ENCODE results near the gene LRRC18.

Gene LRRC18

GRCh38 chr10:48882881-48883280 is 56.8 kb downstream of the LRRC18 start:
- Mint-ChIP-seq H3K27me3 (no peaks in the 10 kb centered on the region), H3K27ac (no peak overlapping the region)
- no peak for ATAC-seq

GRCh38 chr10:48881937-48882336 is 57.7 kb downstream of the LRRC18 start:
- no peaks in the 10 kb centered on the region for H3K4me1 Mint-ChIP-seq
- no peak overlapping the region for H3K27ac Mint-ChIP-seq
- H3K4me3 Mint-ChIP-seq, result no peak overlapping the region
- no peaks in the 10 kb centered on the region for H3K9me3 Mint-ChIP-seq
- peak; percentile 8 for ATAC-seq
- no peak for DNase-seq
- H3K27me3 Mint-ChIP-seq, result no peaks in the 10 kb centered on the region

More at GRCh38 chr10:48882881-48883280, 56.8 kb downstream of the LRRC18 start:
- Mint-ChIP-seq H3K4me1 (no peaks in the 10 kb centered on the region), H3K4me3 (no peak overlapping the region), H3K9me3 (no peaks in the 10 kb centered on the region)
- no peak for DNase-seq

- ATAC-seq, result no peak
- no peak for DNase-seq
- Mint-ChIP-seq H3K27ac (no peak overlapping the region), H3K4me1 (no peaks in the 10 kb centered on the region), H3K4me3 (no peak overlapping the region), H3K27me3 (no peaks in the 10 kb centered on the region), H3K9me3 (no peaks in the 10 kb centered on the region)
These were observed 59.5 kb downstream of the LRRC18 start for GRCh38 chr10:48880016-48880705.

GRCh38 chr10:48879451-48879850 is 60.2 kb downstream of the LRRC18 start:
- DNase-seq (no peak), ATAC-seq (no peak)
- Mint-ChIP-seq H3K9me3 (no peaks in the 10 kb centered on the region), H3K27ac (no peak overlapping the region), H3K27me3 (no peaks in the 10 kb centered on the region), H3K4me1 (no peaks in the 10 kb centered on the region), H3K4me3 (no peak overlapping the region)

GRCh38 chr10:48878091-48878490 is 61.5 kb downstream of the LRRC18 start:
- no peaks in the 10 kb centered on the region for H3K27me3 Mint-ChIP-seq
- DNase-seq, result no peak
- H3K4me1 Mint-ChIP-seq, result no peaks in the 10 kb centered on the region
- no peak for ATAC-seq
- H3K4me3 Mint-ChIP-seq, result no peak overlapping the region
- no peaks in the 10 kb centered on the region for H3K9me3 Mint-ChIP-seq
- peak overlapping the region in 1 of 2 donors; percentile 41 for H3K27ac Mint-ChIP-seq

- Mint-ChIP-seq H3K27ac (no peak overlapping the region), H3K27me3 (no peaks in the 10 kb centered on the region), H3K9me3 (no peaks in the 10 kb centered on the region), H3K4me1 (no peaks in the 10 kb centered on the region), H3K4me3 (no peak overlapping the region)
- no peak for DNase-seq
- ATAC-seq, result no peak
These were observed 67.4 kb downstream of the LRRC18 start for GRCh38 chr10:48872234-48872633.

Data from stimulated activated naive CD8-positive, alpha-beta T cell treated with anti-CD3 and anti-CD28 coated beads, Interleukin-15, amount 100 ng/mL, for 72 hours (primary cell).